PC-3 (cell line): ENCODE measurements around the gene CEBPG. TPM values are rescaled to one million over a fixed set of nuclear protein-coding genes. Genes with fewer than 3 reads are reported as not detected.
A peak's percentile ranks its signal among the peaks of the same experiment; 100 is the strongest.

ENCODE experiments used
- ATAC-seq: fragments of 200-7000 bp; cut with Tn5 transposase; 2 replicates; pipeline ENCODE4 v1.9.1; 2020; ENCODE audit warnings: mild to moderate bottlenecking, moderate library complexity
- BruUV-seq: library from RNA; stranded (reverse); fragments of 400-500 nt; replicated peaks from 2 replicates; lab custom pipeline; 2021; lab: Mats Ljungman, UMichigan
- CTCF ChIA-PET: fragments of 300-600 bp; sonication (Branson Sonifier 250); formaldehyde crosslinking; loops from one replicate; lab custom pipeline; 2022; ENCODE audit warnings: antibody characterized with exemption; lab: Charles Lee
- POLR2A ChIA-PET: fragments of 300-600 bp; sonication (Branson Sonifier 250); formaldehyde crosslinking; loops from one replicate; lab custom pipeline; 2022; ENCODE audit warnings: antibody characterized with exemption; ENCODE audit not compliant: unreplicated experiment; lab: Charles Lee
- DNase-seq: peaks from one replicate; pipeline ENCODE4 v3.0.0-alpha.2; 2015
- H2AFZ ChIP-seq: fragments of 300-600 bp; sonication (generic); 2 replicates; pipeline ENCODE4 v1.6.0; 2016; ENCODE audit warnings: antibody characterized with exemption, low read length
- H3F3A ChIP-seq: fragments of 300-600 bp; sonication (generic); one replicate; pipeline ENCODE4 v1.6.0; 2017; ENCODE audit warnings: antibody characterized with exemption, low read length, control low read depth, mild to moderate bottlenecking; ENCODE audit not compliant: unreplicated experiment
- H3K27ac ChIP-seq: fragments of 300-600 bp; sonication (generic); 2 replicates; pipeline ENCODE4 v1.5.1; 2016; ENCODE audit warnings: mild to moderate bottlenecking, low read length
- H3K27me3 ChIP-seq: fragments of 300-600 bp; sonication (generic); 2 replicates; pipeline ENCODE4 v1.6.1; 2016; ENCODE audit warnings: low read length, mixed read lengths
- H3K36me3 ChIP-seq: fragments of 300-600 bp; sonication (generic); 2 replicates; pipeline ENCODE4 v1.6.1; 2016; ENCODE audit warnings: low read depth, mixed run types, low read length, mixed read lengths
- H3K4me1 ChIP-seq: fragments of 300-600 bp; sonication (generic); 2 replicates; pipeline ENCODE4 v1.5.1; 2016; ENCODE audit warnings: low read length; ENCODE audit not compliant: insufficient read depth
- H3K4me2 ChIP-seq: fragments of 300-600 bp; sonication (generic); 2 replicates; pipeline ENCODE4 v1.6.0; 2016; ENCODE audit warnings: low read length
- H3K4me3 ChIP-seq: fragments of 300-600 bp; sonication (generic); 2 replicates; pipeline ENCODE4 v1.5.1; 2016; ENCODE audit warnings: mild to moderate bottlenecking, low read length, mixed read lengths
- H3K79me2 ChIP-seq: fragments of 300-600 bp; sonication (generic); 2 replicates; pipeline ENCODE4 v1.6.1; 2017; ENCODE audit warnings: low read length, mixed read lengths
- H3K9ac ChIP-seq: fragments of 300-600 bp; sonication (generic); 2 replicates; pipeline ENCODE4 v1.6.0; 2016; ENCODE audit warnings: mild to moderate bottlenecking, low read length
- H3K9me2 ChIP-seq: fragments of 300-600 bp; sonication (generic); replicated peaks from 2 replicates; pipeline ENCODE4 v1.6.1; 2016; ENCODE audit warnings: mixed run types, low read length, mixed read lengths
- H3K9me3 ChIP-seq: fragments of 300-600 bp; sonication (generic); 2 replicates; pipeline ENCODE4 v1.6.1; 2016; ENCODE audit warnings: low read length, mixed read lengths
- H4K20me1 ChIP-seq: fragments of 300-600 bp; sonication (generic); 2 replicates; pipeline ENCODE4 v1.6.1; 2016; ENCODE audit warnings: low read length, mixed read lengths
- CTCF ChIP-seq: fragments of 300-600 bp; sonication (generic); conservative IDR thresholded peaks from 2 replicates; pipeline ENCODE4 v1.5.1; 2017; ENCODE audit warnings: antibody characterized with exemption, low read depth, mild to moderate bottlenecking, low read length
- EZH2 ChIP-seq: fragments of 300-600 bp; sonication (generic); IDR thresholded peaks from one replicate; pipeline ENCODE4 v1.6.1; 2017; ENCODE audit warnings: antibody characterized with exemption, mild to moderate bottlenecking, low read length; ENCODE audit not compliant: unreplicated experiment
- EZH2phosphoT487 ChIP-seq: fragments of 300-600 bp; sonication (generic); IDR thresholded peaks from 2 replicates; pipeline ENCODE4 v1.6.1; 2018; ENCODE audit warnings: mild to moderate bottlenecking, antibody characterized with exemption, low read length, borderline replicate concordance
- intact Hi-C: fragments of 100-400 bp; cut with micrococcal nuclease; formaldehyde crosslinking; loops from 2 replicates; pipeline ENCODE4 v1.9.0; 2023
- total RNA-seq: library from RNA; depleted of rRNA; stranded (reverse); fragments of >200 nt; gene quantifications from 2 replicates; pipeline ENCODE4 v1.2.3, GENCODE V29; 2014

Gene CEBPG
- total RNA-seq, 1 experiment from 2014 or later: 24.6 TPM

GRCh38 chr19:33393286-33394005 lies 19.9 kb downstream of the CEBPG start:
- Histone ChIP-seq H2AFZ (no peak overlapping the region), H3K27ac (no peak overlapping the region), H3F3A (no peaks in the 10 kb centered on the region), H3K9ac (no peak overlapping the region), H4K20me1 (no peaks in the 10 kb centered on the region), H3K9me3 (no peaks in the 10 kb centered on the region), H3K79me2 (no peaks in the 10 kb centered on the region), H3K27me3 (no peaks in the 10 kb centered on the region), H3K4me2 (no peak overlapping the region), H3K9me2 (no peaks in the 10 kb centered on the region), H3K4me3 (no peak overlapping the region), H3K36me3 (no peaks in the 10 kb centered on the region), H3K4me1 (no peaks in the 10 kb centered on the region)
- CTCF ChIA-PET: no interaction called here
- TF ChIP-seq EZH2 (no peak), EZH2phosphoT487 (no peak), CTCF (no peak)
- ATAC-seq: no peak
- intact Hi-C loops: no loop called here
- DNase-seq: no peak
- BruUV-seq: no TSS peak
- POLR2A ChIA-PET: no interaction called here

- TF ChIP-seq CTCF (no peak), EZH2phosphoT487 (no peak), EZH2 (no peak)
- intact Hi-C loops: no loop called here
- Histone ChIP-seq H3K9ac (no peak overlapping the region), H3K79me2 (no peaks in the 10 kb centered on the region), H3K36me3 (no peaks in the 10 kb centered on the region), H3K4me1 (no peaks in the 10 kb centered on the region), H3K4me3 (no peak overlapping the region), H4K20me1 (no peaks in the 10 kb centered on the region), H3F3A (no peaks in the 10 kb centered on the region), H3K9me2 (no peaks in the 10 kb centered on the region), H3K9me3 (no peaks in the 10 kb centered on the region), H3K27me3 (no peaks in the 10 kb centered on the region), H3K27ac (no peak overlapping the region), H3K4me2 (no peak overlapping the region), H2AFZ (no peak overlapping the region)
- ChIA-PET POLR2A (no interaction called here), CTCF (interaction anchor here (0.6 kb wide), 1 partner anchor 78 kb away, joined by 4 read pairs; no protein-coding TSS in a partner anchor)
- DNase-seq: peak; percentile 14
- no TSS peak for BruUV-seq
- peak; percentile 39; the same call in 1 of the 2 replicates for ATAC-seq
Measured at GRCh38 chr19:33394006-33394722, 20.7 kb downstream of the CEBPG start.
